DMS153 treated with DMSO at 0.1 percent for 48 hours (cell line): ENCODE data around the gene TMEM14A.
"Not testable (repeated sequence)": the region's sequence is repeated elsewhere in the genome, so short reads cannot be mapped to it uniquely, and the experiment has no call there.

Source experiments
- DNase-seq: peaks from one replicate; lab custom pipeline; 2025; ENCODE audit not compliant: unreplicated experiment; lab: John Stamatoyannopoulos, UW

The TMEM14A gene

GRCh38 chr6:52694404-52694803 is 23.5 kb downstream of the TMEM14A start:
- DNase-seq: no peak

- no peak for DNase-seq
Observed at GRCh38 chr6:52696418-52696817, 25.5 kb downstream of the TMEM14A start.

GRCh38 chr6:52697903-52698302 is 27.0 kb downstream of the TMEM14A start:
- no peak for DNase-seq

- DNase-seq: no peak
Observed at GRCh38 chr6:52704060-52704459, 33.1 kb downstream of the TMEM14A start.

- not testable (repeated sequence) for DNase-seq
Observed at GRCh38 chr6:52704781-52705502, 34.0 kb downstream of the TMEM14A start.

- no peak for DNase-seq
Observed at GRCh38 chr6:52706001-52706400, 35.1 kb downstream of the TMEM14A start.

GRCh38 chr6:52707963-52708680 is 37.2 kb downstream of the TMEM14A start:
- no peak for DNase-seq

GRCh38 chr6:52712136-52712535 is 41.2 kb downstream of the TMEM14A start:
- DNase-seq: no peak

GRCh38 chr6:52714761-52715160 is 43.8 kb downstream of the TMEM14A start:
- DNase-seq: not testable (repeated sequence)

- DNase-seq: no peak
Observed at GRCh38 chr6:52718550-52718949, 47.6 kb downstream of the TMEM14A start.

- no peak for DNase-seq
Observed at GRCh38 chr6:52720321-52720720, 49.4 kb downstream of the TMEM14A start.

GRCh38 chr6:52724042-52724405 is 53.1 kb downstream of the TMEM14A start:
- no peak for DNase-seq

- peak; percentile 59 for DNase-seq
Observed at GRCh38 chr6:52724406-52725121, 53.7 kb downstream of the TMEM14A start.

- DNase-seq: no peak
Observed at GRCh38 chr6:52725143-52725534, 54.2 kb downstream of the TMEM14A start.

GRCh38 chr6:52725535-52726192 is 54.8 kb downstream of the TMEM14A start:
- no peak for DNase-seq

GRCh38 chr6:52726193-52726542 is 55.3 kb downstream of the TMEM14A start:
- DNase-seq: no peak

- no peak for DNase-seq
Observed at GRCh38 chr6:52726741-52727535, 56.0 kb downstream of the TMEM14A start.

GRCh38 chr6:52727908-52728307 is 57.0 kb downstream of the TMEM14A start:
- no peak for DNase-seq

- DNase-seq: no peak
Observed at GRCh38 chr6:52728394-52728793, 57.5 kb downstream of the TMEM14A start.

- DNase-seq: no peak
Observed at GRCh38 chr6:52729576-52729975, 58.7 kb downstream of the TMEM14A start.

GRCh38 chr6:52731719-52732118 is 60.8 kb downstream of the TMEM14A start:
- DNase-seq: no peak
